ENCODE measurements around the gene OR4D2.

Gene OR4D2

GRCh38 chr17:58156839-58157803 lies 9.7 kb upstream of the OR4D2 start:
- Histone ChIP-seq H3K36me3 (ENCODE audit: control insufficient read depth in 2 of 2, insufficient read depth in 1 of 2, low read length in 2 of 2) (no peaks in the 10 kb centered on the region), H3K4me3 (ENCODE audit: low read depth, low read length) (peak overlapping the region; percentile 37), H3K27ac (ENCODE audit: extremely low read depth, low read depth, low read length) (peak overlapping the region; percentile 22; the same call in 1 of the 2 replicates), H3K4me1 (ENCODE audit: control insufficient read depth, insufficient read depth, low read length) (no peaks in the 10 kb centered on the region; the same call in 1 of the 2 replicates), H3K9me3 (ENCODE audit: control insufficient read depth, insufficient read depth, low read depth, low read length) (no peaks in the 10 kb centered on the region)
- ChIA-PET CTCF (interaction anchor here (0.9 kb wide), 1 partner anchor 252 kb away, joined by 5 read pairs; no protein-coding TSS in a partner anchor), POLR2A (interaction anchor here (1.2 kb wide), 1 partner anchor 150 kb away, joined by 6 read pairs; the partner anchor contains the start of gene SRSF1)
- no peak for TF ChIP-seq ZNF596 (tag by site-specific recombination; IDR thresholded peaks at IDR 0.05)
- no peak for TF ChIP-seq AEBP2 (tag by site-specific recombination; IDR thresholded peaks at IDR 0.05; ENCODE audit: borderline replicate concordance)
- TF ChIP-seq ZNF585B (tag by site-specific recombination; IDR thresholded peaks at IDR 0.05) = no peak
- TF ChIP-seq ZNF274 (IDR thresholded peaks at IDR 0.05; ENCODE audit: low read length) = no peak
- no peak for TF ChIP-seq ZNF274 (tag by site-specific recombination; IDR thresholded peaks at IDR 0.05; ENCODE audit: borderline replicate concordance)
- peak; percentile 84 for TF ChIP-seq ZNF600 (tag by site-specific recombination; IDR thresholded peaks at IDR 0.05)
- TF ChIP-seq ZBTB7A (tag by site-specific recombination; IDR thresholded peaks at IDR 0.05; ENCODE audit: low read depth) = no peak
- peak; percentile 45; the same call in 1 of the 2 replicates for TF ChIP-seq OSR2 (tag by site-specific recombination; IDR thresholded peaks at IDR 0.05)
- TF ChIP-seq ZNF174 (tag by site-specific recombination; IDR thresholded peaks at IDR 0.05) = no peak
- no peak for TF ChIP-seq ZNF514 (tag by site-specific recombination; IDR thresholded peaks at IDR 0.05)
- TF ChIP-seq ZNF221 (tag by site-specific recombination; IDR thresholded peaks at IDR 0.05; ENCODE audit: borderline replicate concordance) = no peak
- peak; percentile 66 for TF ChIP-seq GLIS2 (tag by site-specific recombination; IDR thresholded peaks at IDR 0.05)
- no peak for TF ChIP-seq ZNF488 (tag by site-specific recombination; IDR thresholded peaks at IDR 0.05)
- no peak for TF ChIP-seq BCL6B (tag by site-specific recombination; IDR thresholded peaks at IDR 0.05)
- no peak for TF ChIP-seq ZSCAN23 (tag by site-specific recombination; IDR thresholded peaks at IDR 0.05)
- TF ChIP-seq KLF1 (tag by site-specific recombination; IDR thresholded peaks at IDR 0.05) = no peak
- no peak for TF ChIP-seq ZNF416 (tag by site-specific recombination; IDR thresholded peaks at IDR 0.05)
- TF ChIP-seq YY2 (tag by site-specific recombination; IDR thresholded peaks at IDR 0.05) = peak; percentile 22; the same call in 1 of the 2 replicates
- TF ChIP-seq ZNF629 (tag by site-specific recombination; IDR thresholded peaks at IDR 0.05) = 0 out of 2 replicates have a peak, but pooled peaks have one; percentile 59
- TF ChIP-seq ZBTB17 (tag by site-specific recombination; IDR thresholded peaks at IDR 0.05) = peak; percentile 75
- TF ChIP-seq ZNF394 (tag by site-specific recombination; IDR thresholded peaks at IDR 0.05; ENCODE audit: borderline replicate concordance) = peak; percentile 55; the same call in 1 of the 2 replicates
- TF ChIP-seq ZNF701 (tag by site-specific recombination; IDR thresholded peaks at IDR 0.05) = no peak
- peak; percentile 77 for TF ChIP-seq PRDM10 (tag by site-specific recombination; IDR thresholded peaks at IDR 0.05)
- 0 out of 2 replicates have a peak, but pooled peaks have one; percentile 51 for TF ChIP-seq ZFP37 (tag by site-specific recombination; IDR thresholded peaks at IDR 0.05)
- TF ChIP-seq ZEB2 (tag by site-specific recombination; IDR thresholded peaks at IDR 0.05) = 0 out of 2 replicates have a peak, but pooled peaks have one; percentile 31
- TF ChIP-seq ZSCAN16 (tag by site-specific recombination; IDR thresholded peaks at IDR 0.05) = no peak
- peak; percentile 74 for TF ChIP-seq ZNF561 (tag by site-specific recombination; IDR thresholded peaks at IDR 0.05; ENCODE audit: borderline replicate concordance)
- TF ChIP-seq ZNF670 (tag by site-specific recombination; IDR thresholded peaks at IDR 0.05; ENCODE audit: low read depth) = no peak

All from HEK293 (cell line).